ENCODE data around the gene CMSS1. TPM values are rescaled to one million over a fixed set of nuclear protein-coding genes. Genes with fewer than 3 reads are reported as not detected.

The CMSS1 gene
- total RNA-seq, 1 experiment from 2014 or later: 64.1 TPM

GRCh38 chr3:100086401-100086800, 268.7 kb downstream of the CMSS1 start (continued):
- TF ChIP-seq EZH2phosphoT487 (IDR thresholded peaks at IDR 0.05; ENCODE audit: borderline replicate concordance) (no peak), CBX3 (IDR thresholded peaks at IDR 0.05; ENCODE audit: low read depth) (no peak), EGR1 (IDR thresholded peaks at IDR 0.05; ENCODE audit: low read depth) (no peak)

GRCh38 chr3:100087198-100087597, 269.5 kb downstream of the CMSS1 start:
- intact Hi-C loops (cut with micrococcal nuclease): no loop called here
- Histone ChIP-seq H3K9me3 (ENCODE audit: control insufficient read depth in 1 of 2, insufficient read depth in 1 of 2, low read depth in 1 of 2, low read length in 2 of 2) (no peaks in the 10 kb centered on the region), H3K9me2 (ENCODE audit: insufficient read depth) (no peaks in the 10 kb centered on the region), H3K4me1 (ENCODE audit: control insufficient read depth in 1 of 2, insufficient read depth in 2 of 2, low read length in 2 of 2) (no peaks in the 10 kb centered on the region), H3K36me3 (ENCODE audit: control insufficient read depth in 1 of 2, insufficient read depth in 2 of 2, low read length in 2 of 2) (no peaks in the 10 kb centered on the region), H4K20me1 (ENCODE audit: insufficient read depth) (no peaks in the 10 kb centered on the region), H3K79me2 (ENCODE audit: insufficient read depth, low read length) (no peaks in the 10 kb centered on the region), H3K27me3 (ENCODE audit: insufficient read depth, low read length) (no peaks in the 10 kb centered on the region), H3K4me2 (ENCODE audit: low read length) (no peak overlapping the region), H2AFZ (ENCODE audit: low read depth, low read length, poor library complexity, severe bottlenecking) (no peak overlapping the region), H3K4me3 (replicated peaks in 1 of 2; ENCODE audit: low read depth in 1 of 2, low read length in 2 of 2) (no peak overlapping the region), H3K27ac (ENCODE audit: low read depth, low read length) (no peak overlapping the region), H3K9ac (ENCODE audit: low read length) (no peak overlapping the region)
- ChIA-PET CTCF (no interaction called here), RAD21 (ENCODE audit: low non-redundant PET in 1 of 2, low total read pairs in 2 of 2, uncharacterized antibody in 2 of 2, unreplicated experiment in 2 of 2) (no interaction called here), POLR2A (interaction anchor here (1.7 kb wide), 1 partner anchor 13 kb away, joined by 3 read pairs; no protein-coding TSS in a partner anchor)
- no peak for TF ChIP-seq CEBPB (IDR thresholded peaks at IDR 0.05; ENCODE audit: low read depth)
- DNase-seq (ENCODE audit: low read depth, low spot score): no peak
- no TSS peak for BruUV-seq (replicated peaks)
- ATAC-seq: no peak

- DNase-seq (ENCODE audit: low read depth, low spot score) (no peak), ATAC-seq (no peak)
- H4K20me1 ChIP-seq (ENCODE audit: insufficient read depth): no peaks in the 10 kb centered on the region
- no peaks in the 10 kb centered on the region for H3K27me3 ChIP-seq (ENCODE audit: insufficient read depth, low read length)
- no peaks in the 10 kb centered on the region for H3K4me1 ChIP-seq (ENCODE audit: control insufficient read depth in 1 of 2, insufficient read depth in 2 of 2, low read length in 2 of 2)
- no peak overlapping the region for H3K9ac ChIP-seq (ENCODE audit: low read length)
- H3K27ac ChIP-seq (ENCODE audit: low read depth, low read length): no peak overlapping the region
- ChIA-PET RAD21 (ENCODE audit: low non-redundant PET in 1 of 2, low total read pairs in 2 of 2, uncharacterized antibody in 2 of 2, unreplicated experiment in 2 of 2) (no interaction called here), POLR2A (no interaction called here), CTCF (interaction anchor here (2.3 to 2.8 kb wide), 2 partner anchors 20 to 165 kb away, joined by 8 to 11 read pairs; no protein-coding TSS in a partner anchor)
- no peaks in the 10 kb centered on the region for H3K36me3 ChIP-seq (ENCODE audit: control insufficient read depth in 1 of 2, insufficient read depth in 2 of 2, low read length in 2 of 2)
- H3K9me2 ChIP-seq (ENCODE audit: insufficient read depth): no peaks in the 10 kb centered on the region
- BruUV-seq (replicated peaks): no TSS peak
- no peak overlapping the region for H3K4me3 ChIP-seq (replicated peaks in 1 of 2; ENCODE audit: low read depth in 1 of 2, low read length in 2 of 2)
- intact Hi-C loops (cut with micrococcal nuclease): no loop called here
- H3K9me3 ChIP-seq (ENCODE audit: control insufficient read depth in 1 of 2, insufficient read depth in 1 of 2, low read depth in 1 of 2, low read length in 2 of 2): no peaks in the 10 kb centered on the region
- no peaks in the 10 kb centered on the region for H3K79me2 ChIP-seq (ENCODE audit: insufficient read depth, low read length)
- H3K4me2 ChIP-seq (ENCODE audit: low read length): no peak overlapping the region
- no peak overlapping the region for H2AFZ ChIP-seq (ENCODE audit: low read depth, low read length, poor library complexity, severe bottlenecking)
- TF ChIP-seq FOSL1 (IDR thresholded peaks at IDR 0.05; ENCODE audit: low read depth) (no peak), ATF3 (IDR thresholded peaks at IDR 0.05) (no peak), REST (IDR thresholded peaks at IDR 0.05; ENCODE audit: low read depth) (no peak), ZNF274 (IDR thresholded peaks at IDR 0.05; ENCODE audit: low read depth, low read length) (no peak), RAD21 (IDR thresholded peaks at IDR 0.05; ENCODE audit: low read depth) (no peak), JUND (IDR thresholded peaks at IDR 0.05) (no peak), CBX3 (IDR thresholded peaks at IDR 0.05; ENCODE audit: low read depth) (no peak), EZH2 (IDR thresholded peaks at IDR 0.05) (no peak), TCF7L2 (IDR thresholded peaks at IDR 0.05; ENCODE audit: borderline replicate concordance, extremely low read depth, insufficient read depth, insufficient read length) (no peak), ZBTB33 (IDR thresholded peaks at IDR 0.05; ENCODE audit: extremely low read depth, insufficient replicate concordance, low read length) (no peak)
These were observed 271.2 kb downstream of the CMSS1 start for GRCh38 chr3:100088735-100089368.
